HL-60 (cell line): ENCODE measurements around the gene TPRN.

Source experiments
- POLR2AphosphoS5 ChIP-seq: IDR thresholded peaks from 2 replicates; pipeline ENCODE4 v1.6.1; 2012; ENCODE audit warnings: low read depth
- SPI1 ChIP-seq: IDR thresholded peaks from 2 replicates; pipeline ENCODE4 v1.6.1; 2012; ENCODE audit warnings: low read depth, mild to moderate bottlenecking, borderline replicate concordance
- TF ChIP-seq, protein P1 (sequence below): IDR thresholded peaks from one replicate; pipeline ENCODE4 v1.5.1; 2011; ENCODE audit warnings: low read length, control low read depth, inconsistent platforms; ENCODE audit not compliant: insufficient read depth
- TF ChIP-seq, protein P2 (sequence below): IDR thresholded peaks from 2 replicates; pipeline ENCODE4 v1.6.1; 2012; ENCODE audit warnings: low read depth; ENCODE audit not compliant: insufficient replicate concordance

DNA sequence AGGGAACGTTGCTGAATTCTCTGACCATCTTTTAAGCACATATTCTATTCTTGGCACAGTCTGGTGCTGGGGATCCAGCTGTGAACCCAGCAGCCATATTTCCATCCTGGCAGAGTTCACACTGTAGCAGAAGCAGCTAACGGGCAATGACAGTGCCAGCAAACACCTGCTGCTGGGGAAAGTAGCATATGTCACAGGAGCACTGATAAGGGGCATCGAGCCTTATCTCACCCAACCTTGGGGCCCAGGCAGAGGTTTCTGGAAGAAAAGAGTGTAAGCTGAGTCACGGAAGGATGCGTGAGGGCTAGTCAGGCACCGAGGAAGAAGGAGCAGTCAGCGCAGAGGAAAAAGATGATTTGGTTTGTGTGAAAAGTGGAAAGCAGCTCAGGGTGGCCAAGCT lies 6.1 kb upstream of the TPRN start:
- TF ChIP-seq, protein P1, sequence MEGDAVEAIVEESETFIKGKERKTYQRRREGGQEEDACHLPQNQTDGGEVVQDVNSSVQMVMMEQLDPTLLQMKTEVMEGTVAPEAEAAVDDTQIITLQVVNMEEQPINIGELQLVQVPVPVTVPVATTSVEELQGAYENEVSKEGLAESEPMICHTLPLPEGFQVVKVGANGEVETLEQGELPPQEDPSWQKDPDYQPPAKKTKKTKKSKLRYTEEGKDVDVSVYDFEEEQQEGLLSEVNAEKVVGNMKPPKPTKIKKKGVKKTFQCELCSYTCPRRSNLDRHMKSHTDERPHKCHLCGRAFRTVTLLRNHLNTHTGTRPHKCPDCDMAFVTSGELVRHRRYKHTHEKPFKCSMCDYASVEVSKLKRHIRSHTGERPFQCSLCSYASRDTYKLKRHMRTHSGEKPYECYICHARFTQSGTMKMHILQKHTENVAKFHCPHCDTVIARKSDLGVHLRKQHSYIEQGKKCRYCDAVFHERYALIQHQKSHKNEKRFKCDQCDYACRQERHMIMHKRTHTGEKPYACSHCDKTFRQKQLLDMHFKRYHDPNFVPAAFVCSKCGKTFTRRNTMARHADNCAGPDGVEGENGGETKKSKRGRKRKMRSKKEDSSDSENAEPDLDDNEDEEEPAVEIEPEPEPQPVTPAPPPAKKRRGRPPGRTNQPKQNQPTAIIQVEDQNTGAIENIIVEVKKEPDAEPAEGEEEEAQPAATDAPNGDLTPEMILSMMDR = no peak
- no peak for TF ChIP-seq SPI1
- TF ChIP-seq, protein P2, sequence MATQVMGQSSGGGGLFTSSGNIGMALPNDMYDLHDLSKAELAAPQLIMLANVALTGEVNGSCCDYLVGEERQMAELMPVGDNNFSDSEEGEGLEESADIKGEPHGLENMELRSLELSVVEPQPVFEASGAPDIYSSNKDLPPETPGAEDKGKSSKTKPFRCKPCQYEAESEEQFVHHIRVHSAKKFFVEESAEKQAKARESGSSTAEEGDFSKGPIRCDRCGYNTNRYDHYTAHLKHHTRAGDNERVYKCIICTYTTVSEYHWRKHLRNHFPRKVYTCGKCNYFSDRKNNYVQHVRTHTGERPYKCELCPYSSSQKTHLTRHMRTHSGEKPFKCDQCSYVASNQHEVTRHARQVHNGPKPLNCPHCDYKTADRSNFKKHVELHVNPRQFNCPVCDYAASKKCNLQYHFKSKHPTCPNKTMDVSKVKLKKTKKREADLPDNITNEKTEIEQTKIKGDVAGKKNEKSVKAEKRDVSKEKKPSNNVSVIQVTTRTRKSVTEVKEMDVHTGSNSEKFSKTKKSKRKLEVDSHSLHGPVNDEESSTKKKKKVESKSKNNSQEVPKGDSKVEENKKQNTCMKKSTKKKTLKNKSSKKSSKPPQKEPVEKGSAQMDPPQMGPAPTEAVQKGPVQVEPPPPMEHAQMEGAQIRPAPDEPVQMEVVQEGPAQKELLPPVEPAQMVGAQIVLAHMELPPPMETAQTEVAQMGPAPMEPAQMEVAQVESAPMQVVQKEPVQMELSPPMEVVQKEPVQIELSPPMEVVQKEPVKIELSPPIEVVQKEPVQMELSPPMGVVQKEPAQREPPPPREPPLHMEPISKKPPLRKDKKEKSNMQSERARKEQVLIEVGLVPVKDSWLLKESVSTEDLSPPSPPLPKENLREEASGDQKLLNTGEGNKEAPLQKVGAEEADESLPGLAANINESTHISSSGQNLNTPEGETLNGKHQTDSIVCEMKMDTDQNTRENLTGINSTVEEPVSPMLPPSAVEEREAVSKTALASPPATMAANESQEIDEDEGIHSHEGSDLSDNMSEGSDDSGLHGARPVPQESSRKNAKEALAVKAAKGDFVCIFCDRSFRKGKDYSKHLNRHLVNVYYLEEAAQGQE = no peak
- TF ChIP-seq POLR2AphosphoS5 = 0 out of 2 replicates have a peak, but pooled peaks have one; percentile 6
